HepG2 (cell line): ENCODE measurements around the gene LTA4H. TPM values are rescaled to one million over a fixed set of nuclear protein-coding genes. Genes with fewer than 3 reads are reported as not detected.

ENCODE experiments used
- ATAC-seq: fragments of 200-7000 bp; cut with Tn5 transposase; 3 replicates; pipeline ENCODE4 v1.9.1; 2020; ENCODE audit warnings: mild to moderate bottlenecking, moderate library complexity
- BruUV-seq: library from RNA; stranded (reverse); fragments of 400-500 nt; replicated peaks from 2 replicates; lab custom pipeline; 2021; lab: Mats Ljungman, UMichigan
- CTCF ChIA-PET: fragments of 300-600 bp; formaldehyde crosslinking; extraction: SDS; loops from one replicate; lab custom pipeline; 2021; ENCODE audit warnings: low total read pairs, inconsistent platforms, low intra/inter-chr PET ratio; lab: Yijun Ruan, JAX
- POLR2A ChIA-PET: fragments of 350-600 bp; sonication (Branson Sonifier 250); formaldehyde crosslinking; loops from one replicate; lab custom pipeline; 2020; ENCODE audit warnings: antibody characterized with exemption, inconsistent platforms; lab: Yijun Ruan, JAX
- DNase-seq: peaks from one replicate; pipeline ENCODE4 v3.0.0-alpha.2; 2015; ENCODE audit warnings: low spot score
- FAIRE-seq: peaks from 3 replicates; lab custom pipeline; 2011; peaks lifted over from hg19 to GRCh38; lab: Jason Lieb, UNC
- H2AFZ ChIP-seq: one replicate; pipeline ENCODE4 v1.6.1; 2011; ENCODE audit warnings: low read length, inconsistent platforms
- H3K27ac ChIP-seq: fragments of 300-600 bp; 3 replicates; pipeline ENCODE4 v1.8.0; 2011; ENCODE audit warnings: mixed run types, mild to moderate bottlenecking, mixed read lengths, low read length, inconsistent platforms; ENCODE audit not compliant: insufficient read depth; ENCODE audit errors: extremely low read length
- H3K27me3 ChIP-seq, 2 experiments: fragments of 200-600 bp in 1 of 2; 2 replicates in 1 of 2; 3 replicates in 1 of 2; pipeline versions ENCODE4 v1.6.0 to v1.8.0; 2011; ENCODE audit warnings: low read length in 2 of 2, mild to moderate bottlenecking in 2 of 2, moderate library complexity in 2 of 2, inconsistent platforms in 1 of 2; ENCODE audit not compliant: insufficient read depth in 2 of 2, control insufficient read depth in 1 of 2
- H3K36me3 ChIP-seq, 2 experiments: fragments of 200-600 bp in 1 of 2; replicated peaks in 1 of 2; 2 replicates in 1 of 2; 3 replicates in 1 of 2; pipeline versions ENCODE4 v1.5.1 to v1.8.0; 2011; ENCODE audit warnings: low read length in 2 of 2, inconsistent platforms in 1 of 2; ENCODE audit not compliant: insufficient read depth in 2 of 2, control insufficient read depth in 1 of 2
- H3K4me1 ChIP-seq: 2 replicates; pipeline ENCODE4 v1.5.1; 2012; ENCODE audit warnings: low read length, inconsistent platforms; ENCODE audit not compliant: insufficient read depth
- H3K4me2 ChIP-seq: 2 replicates; pipeline ENCODE4 v1.6.0; 2011; ENCODE audit warnings: low read depth, low read length, inconsistent platforms
- H3K4me3 ChIP-seq, 3 experiments: fragments of 200-600 bp in 1 of 3; sonication (generic), shearing (Covaris generic) in 1 of 3; replicated peaks in 1 of 3; 2 replicates each; pipeline ENCODE4 v1.5.1; 2011 to 2016; ENCODE audit warnings: low read length in 3 of 3, inconsistent platforms in 2 of 3, low read depth in 2 of 3, mild to moderate bottlenecking in 2 of 3, control low read depth in 1 of 3, mixed read lengths in 1 of 3; ENCODE audit not compliant: insufficient read depth in 1 of 3
- H3K79me2 ChIP-seq: one replicate; pipeline ENCODE4 v1.6.1; 2011; ENCODE audit warnings: low read length, inconsistent platforms; ENCODE audit not compliant: insufficient read depth
- H3K9ac ChIP-seq: 2 replicates; pipeline ENCODE4 v1.6.0; 2011; ENCODE audit warnings: mild to moderate bottlenecking, low read depth, low read length, inconsistent platforms; ENCODE audit not compliant: insufficient read depth
- H3K9me3 ChIP-seq: 2 replicates; pipeline ENCODE4 v1.5.1; 2012; ENCODE audit warnings: mild to moderate bottlenecking, low read length
- H4K20me1 ChIP-seq: 2 replicates; pipeline ENCODE4 v1.6.0; 2011; ENCODE audit warnings: inconsistent platforms, mild to moderate bottlenecking, low read length, moderate library complexity; ENCODE audit not compliant: insufficient read depth
- ATF2 ChIP-seq: sonication (generic); formaldehyde crosslinking; IDR thresholded peaks from 2 replicates; pipeline ENCODE4 v1.4.0; 2020; ENCODE audit warnings: missing genetic modification reagents
- ATF5 ChIP-seq: sonication (generic); formaldehyde crosslinking; IDR thresholded peaks from 2 replicates; pipeline ENCODE4 v1.4.0; 2020; ENCODE audit warnings: mild to moderate bottlenecking, low read depth, missing genetic modification reagents
- EHMT2 ChIP-seq: fragments of 200-600 bp; sonication (generic); IDR thresholded peaks from 2 replicates; pipeline ENCODE4 v1.7.0; 2017; ENCODE audit warnings: antibody characterized with exemption, low read depth, low read length, borderline replicate concordance
- KLF13 ChIP-seq: sonication (generic); formaldehyde crosslinking; IDR thresholded peaks from 2 replicates; pipeline ENCODE4 v1.4.0; 2020; ENCODE audit warnings: mild to moderate bottlenecking, missing genetic modification reagents
- NFKB2 ChIP-seq: sonication (generic); formaldehyde crosslinking; IDR thresholded peaks from 2 replicates; pipeline ENCODE4 v1.4.0; 2020; ENCODE audit warnings: missing genetic modification reagents, borderline replicate concordance
- RAD21 ChIP-seq: fragments of 450-650 bp; formaldehyde crosslinking; IDR thresholded peaks from 2 replicates; pipeline ENCODE4 v1.5.0; 2020; ENCODE audit warnings: mild to moderate bottlenecking
- SMC3 ChIP-seq: IDR thresholded peaks from 2 replicates; pipeline ENCODE4 v1.6.1; 2011; ENCODE audit warnings: low read length, improper control_type of control experiment
- SP5 ChIP-seq: IDR thresholded peaks from 2 replicates; pipeline ENCODE4 v1.6.1; 2016; ENCODE audit warnings: low read depth, borderline replicate concordance
- STAT6 ChIP-seq: sonication (generic); formaldehyde crosslinking; IDR thresholded peaks from 2 replicates; pipeline ENCODE4 v1.4.0; 2020; ENCODE audit warnings: missing genetic modification reagents, mild to moderate bottlenecking, borderline replicate concordance
- TP53 ChIP-seq: sonication (generic); formaldehyde crosslinking; conservative IDR thresholded peaks from 2 replicates; pipeline ENCODE4 v1.4.0; 2020; ENCODE audit warnings: missing genetic modification reagents
- TSC22D2 ChIP-seq: sonication (generic); formaldehyde crosslinking; IDR thresholded peaks from 2 replicates; pipeline ENCODE4 v1.5.1; 2020; ENCODE audit warnings: missing genetic modification reagents, mild to moderate bottlenecking, borderline replicate concordance
- ZBTB42 ChIP-seq: sonication (generic); formaldehyde crosslinking; IDR thresholded peaks from 2 replicates; pipeline ENCODE4 v1.5.0; 2020; ENCODE audit warnings: mild to moderate bottlenecking, missing genetic modification reagents
- ZBTB7A ChIP-seq: sonication (generic); formaldehyde crosslinking; IDR thresholded peaks from 2 replicates; pipeline ENCODE4 v1.8.0; 2022; ENCODE audit warnings: mild to moderate bottlenecking, missing genetic modification reagents
- ZFP82 ChIP-seq: sonication (generic); formaldehyde crosslinking; IDR thresholded peaks from 2 replicates; pipeline ENCODE4 v1.5.1; 2020; ENCODE audit warnings: mild to moderate bottlenecking, missing genetic modification reagents, borderline replicate concordance
- ZKSCAN5 ChIP-seq: sonication (generic); formaldehyde crosslinking; IDR thresholded peaks from 2 replicates; pipeline ENCODE4 v1.5.1; 2020; ENCODE audit warnings: mild to moderate bottlenecking, missing genetic modification reagents
- ZNF138 ChIP-seq: sonication (generic); formaldehyde crosslinking; IDR thresholded peaks from 2 replicates; pipeline ENCODE4 v1.5.0; 2020; ENCODE audit warnings: mild to moderate bottlenecking, low read depth, missing genetic modification reagents
- ZNF512 ChIP-seq: sonication (generic); formaldehyde crosslinking; IDR thresholded peaks from 2 replicates; pipeline ENCODE4 v1.4.0; 2020; ENCODE audit warnings: mild to moderate bottlenecking, missing genetic modification reagents
- ZSCAN20 ChIP-seq: sonication (generic); formaldehyde crosslinking; IDR thresholded peaks from 2 replicates; pipeline ENCODE4 v1.4.0; 2020; ENCODE audit warnings: missing genetic modification reagents, mild to moderate bottlenecking, borderline replicate concordance
- whole genome bisulfite sequencing: methylation state at CpG from one replicate; pipeline ENCODE4 v1.1.6; 2017; ENCODE audit warnings: low lambda C conversion rate; 5-methylcytosine and 5-hydroxymethylcytosine counted together
- in situ Hi-C: cut with HindIII; loops from 2 replicates; pipeline ENCODE4 v1.10.0; 2017; ENCODE audit warnings: low pct_unique_long_range_greater_than_20kb; ENCODE audit not compliant: extremely low pct_ligation_motif_present
- intact Hi-C: fragments of 100-400 bp; cut with micrococcal nuclease; formaldehyde crosslinking; loops from one replicate; pipeline ENCODE4 v1.10.0; 2022; ENCODE audit not compliant: unreplicated experiment
- polyA plus RNA-seq, 8 experiments: library from polyadenylated mRNA; depleted of rRNA in 3 of 8; stranded (reverse) in 7 of 8; unstranded in 1 of 8; fragments of >200 nt; fragmentation: Illumina TruSeq in 4 of 8; extraction: Trizol in 4 of 8; gene quantifications; 2 replicates each; pipeline versions ENCODE4 v1.2.1 to v1.2.3, GENCODE V29; 2011 to 2016; ENCODE audit warnings: low read depth in 4 of 8, missing spikeins in 1 of 8, mixed read lengths in 1 of 8; ENCODE audit not compliant: insufficient read depth in 1 of 8
- total RNA-seq, 5 experiments: library from RNA; depleted of rRNA; stranded (reverse); fragments of >200 nt; fragmentation: Illumina TruSeq; extraction: Trizol; gene quantifications; 2 replicates each; pipeline ENCODE4 v1.2.3, GENCODE V29; 2016; ENCODE audit warnings: low read depth in 1 of 5

Gene LTA4H
- total and polyA plus RNA-seq, 2 of the 13 experiments (the other 11 are each of a cell fraction or from before 2014, with no cell fraction given): 87.5 to 90.4 TPM

- H3K4me2 ChIP-seq: 0 out of 2 replicates have a peak overlapping the region, but pooled peaks have one; percentile 8
- WGBS: 18% methylated on average over 7 of the region's 7 CpGs
- ATAC-seq: peak; percentile 86
- no peak for TF ChIP-seq SP5
- TF ChIP-seq ZNF512 (CRISPR knock-in tag): no peak
- no peak for TF ChIP-seq ZNF138
- no peak for TF ChIP-seq TSC22D2 (CRISPR knock-in tag)
- no peak for TF ChIP-seq ZSCAN20 (CRISPR knock-in tag)
- TF ChIP-seq EHMT2: no peak
- TF ChIP-seq TP53 (CRISPR knock-in tag): no peak
- no peak for TF ChIP-seq ZBTB7A (CRISPR knock-in tag)
- no peak for TF ChIP-seq ATF5
- no peak for TF ChIP-seq ZFP82 (CRISPR knock-in tag)
- TF ChIP-seq ATF2 (CRISPR knock-in tag): no peak
- no peak for TF ChIP-seq ZKSCAN5 (CRISPR knock-in tag)
- no peak for TF ChIP-seq NFKB2 (CRISPR knock-in tag)
- TF ChIP-seq ZBTB42 (CRISPR knock-in tag): no peak
- TF ChIP-seq STAT6 (CRISPR knock-in tag): no peak
- TF ChIP-seq SMC3: peak; percentile 94
- peak; percentile 81 for TF ChIP-seq RAD21 (CRISPR knock-in tag)
- TF ChIP-seq KLF13 (CRISPR knock-in tag): no peak
Observed at GRCh38 chr12:95998611-95999286, 36.6 kb downstream of the LTA4H start.

More at GRCh38 chr12:95998611-95999286, 36.6 kb downstream of the LTA4H start:
- no peak overlapping the region for H2AFZ ChIP-seq
- H3K27ac ChIP-seq: no peak overlapping the region
- peaks cover 54% of the 10 kb centered on the region for H3K4me1 ChIP-seq
- POLR2A ChIA-PET: interaction anchor here (0.5 to 2.1 kb wide), 10 partner anchors 20 to 140 kb away, joined by 3 to 21 read pairs (median 8); partner anchors contain the start of genes AMDHD1, CCDC38 and SNRPF
- peak; percentile 70 for FAIRE-seq
- H3K9me3 ChIP-seq: no peaks in the 10 kb centered on the region
- CTCF ChIA-PET: interaction anchor here (1.8 to 3.6 kb wide), 3 partner anchors 78 to 179 kb away, joined by 6 to 35 read pairs (median 7); no protein-coding TSS in a partner anchor
- no peaks in the 10 kb centered on the region for H3K27me3 ChIP-seq
- peaks cover 3 to 12% of the 10 kb centered on the region in 2 experiments; a peak in 3 of 5 replicates for H3K36me3 ChIP-seq
- H3K9ac ChIP-seq: no peak overlapping the region
- DNase-seq: peak; percentile 65
- in situ Hi-C loops: loop anchor here (5.0 to 25.0 kb wide), 2 partner anchors 81 to 411 kb away; no protein-coding TSS in a partner anchor
- no TSS peak for BruUV-seq
- no peak overlapping the region for H3K4me3 ChIP-seq
- no peaks in the 10 kb centered on the region for H3K79me2 ChIP-seq
- intact Hi-C loops: loop anchor here (1.0 to 5.0 kb wide), 5 partner anchors 41 to 416 kb away; partner anchors contain the start of gene SNRPF
- H4K20me1 ChIP-seq: no peaks in the 10 kb centered on the region
